ENCODE results near the gene ZBTB20. TPM values are rescaled to one million over a fixed set of nuclear protein-coding genes. Genes with fewer than 3 reads are reported as not detected.

ZBTB20 gene
- total and polyA plus RNA-seq, 2 donors (not counting 1 experiment from before 2014, with no cell fraction given): 4.0 to 123 TPM

DNA sequence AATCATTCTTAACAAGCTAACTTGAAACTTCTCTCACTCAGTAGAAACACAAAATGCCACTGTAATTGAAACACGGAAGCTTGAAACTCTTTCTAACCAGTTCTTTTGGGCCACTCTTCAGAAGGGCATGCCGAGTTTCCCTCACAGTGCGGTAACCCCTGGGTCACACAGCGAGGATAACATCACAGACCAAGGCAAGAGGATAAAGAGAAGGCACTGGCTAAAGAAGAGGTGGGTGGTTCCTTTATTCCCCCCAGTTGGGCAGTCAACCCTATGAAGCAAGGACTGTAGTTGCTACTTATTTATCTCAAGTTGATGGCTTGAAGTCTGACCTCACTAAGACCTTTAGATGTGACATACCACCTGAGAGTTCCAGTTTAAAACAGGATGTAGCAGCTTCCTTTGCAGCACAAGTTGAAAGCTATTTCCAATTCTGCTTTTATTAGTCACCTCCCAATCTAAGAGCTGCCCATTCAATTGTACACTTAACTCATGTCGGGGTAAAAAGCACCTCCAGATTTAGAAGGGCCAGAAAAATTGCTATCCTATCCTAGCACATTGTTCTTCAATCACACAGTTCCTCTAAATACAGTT lies 580.8 kb downstream of the ZBTB20 start:
- H3K27me3 Mint-ChIP-seq: no peaks in the 10 kb centered on the region
- ChIA-PET POLR2A (no interaction called here), CTCF (no interaction called here)
- Histone ChIP-seq H3K27ac (ENCODE audit: low read length in 2 of 2) (no peak overlapping the region), H3K4me3 (ENCODE audit: control extremely low read depth in 1 of 5, extremely low read depth in 1 of 5, insufficient read depth in 1 of 5, low read depth in 2 of 5, low read length in 4 of 5) (no peak overlapping the region), H4K20me1 (ENCODE audit: control insufficient read depth, insufficient read depth, low read length, poor library complexity, severe bottlenecking) (no peaks in the 10 kb centered on the region), H3K4me2 (replicated peaks; ENCODE audit: low read depth, low read length, poor library complexity, severe bottlenecking) (no peak overlapping the region), H2AFZ (ENCODE audit: insufficient read depth, low read depth, low read length, poor library complexity, severe bottlenecking) (no peak overlapping the region), H3K4me1 (ENCODE audit: control insufficient read depth in 2 of 2, insufficient read depth in 2 of 2, low read length in 2 of 2) (peaks cover 5 to 8% of the 10 kb centered on the region in 2 donors), H3K79me2 (ENCODE audit: control insufficient read depth, insufficient read depth, low read length) (no peaks in the 10 kb centered on the region), H3K9me3 (ENCODE audit: control extremely low read depth in 1 of 3, control insufficient read depth in 2 of 3, insufficient read depth in 1 of 3, low read length in 2 of 3) (no peaks in the 10 kb centered on the region), H3K9ac (ENCODE audit: low read length) (peak overlapping the region; percentile 11), H3K36me3 (replicated peaks in 1 of 2; ENCODE audit: control extremely low read depth in 1 of 2, control insufficient read depth in 1 of 2, extremely low read depth in 1 of 2, insufficient read depth in 2 of 2, low read length in 1 of 2) (no peaks in the 10 kb centered on the region), H3K27me3 (replicated peaks in 1 of 4; ENCODE audit: control extremely low read depth in 1 of 4, control insufficient read depth in 3 of 4, insufficient read depth in 4 of 4, low read length in 3 of 4) (no peaks in the 10 kb centered on the region)
- no peak overlapping the region for H3K4me3 Mint-ChIP-seq
- no peak overlapping the region for H3K27ac Mint-ChIP-seq
- 100% methylated on average over 4 of the region's 5 CpGs for WGBS (ENCODE audit: insufficient coverage)
- H3K9me3 Mint-ChIP-seq (ENCODE audit: insufficient read depth): no peaks in the 10 kb centered on the region
- DNase-seq: no peak
- TF ChIP-seq EZH2 (IDR thresholded peaks at IDR 0.05; ENCODE audit: borderline replicate concordance, insufficient read depth, low read depth, low read length, poor library complexity, severe bottlenecking): no peak
- TF ChIP-seq, protein P1, sequence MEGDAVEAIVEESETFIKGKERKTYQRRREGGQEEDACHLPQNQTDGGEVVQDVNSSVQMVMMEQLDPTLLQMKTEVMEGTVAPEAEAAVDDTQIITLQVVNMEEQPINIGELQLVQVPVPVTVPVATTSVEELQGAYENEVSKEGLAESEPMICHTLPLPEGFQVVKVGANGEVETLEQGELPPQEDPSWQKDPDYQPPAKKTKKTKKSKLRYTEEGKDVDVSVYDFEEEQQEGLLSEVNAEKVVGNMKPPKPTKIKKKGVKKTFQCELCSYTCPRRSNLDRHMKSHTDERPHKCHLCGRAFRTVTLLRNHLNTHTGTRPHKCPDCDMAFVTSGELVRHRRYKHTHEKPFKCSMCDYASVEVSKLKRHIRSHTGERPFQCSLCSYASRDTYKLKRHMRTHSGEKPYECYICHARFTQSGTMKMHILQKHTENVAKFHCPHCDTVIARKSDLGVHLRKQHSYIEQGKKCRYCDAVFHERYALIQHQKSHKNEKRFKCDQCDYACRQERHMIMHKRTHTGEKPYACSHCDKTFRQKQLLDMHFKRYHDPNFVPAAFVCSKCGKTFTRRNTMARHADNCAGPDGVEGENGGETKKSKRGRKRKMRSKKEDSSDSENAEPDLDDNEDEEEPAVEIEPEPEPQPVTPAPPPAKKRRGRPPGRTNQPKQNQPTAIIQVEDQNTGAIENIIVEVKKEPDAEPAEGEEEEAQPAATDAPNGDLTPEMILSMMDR (IDR thresholded peaks at IDR 0.05): no peak
- intact Hi-C loops (cut with micrococcal nuclease): no loop called here
- ATAC-seq (ENCODE audit: low read depth): no peak
- H3K4me1 Mint-ChIP-seq: peaks cover 18% of the 10 kb centered on the region

DNA sequence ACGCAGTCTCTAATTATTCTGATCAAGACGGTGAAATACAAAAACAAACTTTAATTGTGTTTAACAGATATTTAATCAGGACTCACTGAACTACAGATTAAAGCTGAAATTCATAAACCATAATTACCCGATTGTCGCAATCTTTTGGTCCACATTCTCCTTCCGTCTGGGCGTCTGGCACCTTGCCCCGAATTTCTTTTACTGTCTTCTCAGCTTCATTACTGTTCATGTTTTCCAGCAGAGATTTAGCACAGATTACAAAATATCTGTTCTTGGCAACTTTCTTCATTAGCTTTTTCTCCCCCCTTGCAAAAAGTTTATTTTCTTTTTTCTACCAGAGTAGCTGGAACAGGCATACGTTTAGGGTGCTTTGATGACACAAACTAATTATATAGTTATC lies 581.9 kb downstream of the ZBTB20 start:
- H3K9me3 Mint-ChIP-seq (ENCODE audit: insufficient read depth): no peaks in the 10 kb centered on the region
- no peaks in the 10 kb centered on the region for H3K27me3 Mint-ChIP-seq
- no peak for TF ChIP-seq EZH2 (IDR thresholded peaks at IDR 0.05; ENCODE audit: borderline replicate concordance, insufficient read depth, low read depth, low read length, poor library complexity, severe bottlenecking)
- TF ChIP-seq, protein P1 (IDR thresholded peaks at IDR 0.05): no peak
- H3K4me3 Mint-ChIP-seq: no peak overlapping the region
- no peaks in the 10 kb centered on the region for H4K20me1 ChIP-seq (ENCODE audit: control insufficient read depth, insufficient read depth, low read length, poor library complexity, severe bottlenecking)
- no peak for ATAC-seq (ENCODE audit: low read depth)
- intact Hi-C loops (cut with micrococcal nuclease): no loop called here
- H3K9ac ChIP-seq (ENCODE audit: low read length): no peak overlapping the region
- H3K4me2 ChIP-seq (replicated peaks; ENCODE audit: low read depth, low read length, poor library complexity, severe bottlenecking): no peak overlapping the region
- ChIA-PET CTCF (no interaction called here), POLR2A (no interaction called here)
- H3K36me3 ChIP-seq (replicated peaks in 1 of 2; ENCODE audit: control extremely low read depth in 1 of 2, control insufficient read depth in 1 of 2, extremely low read depth in 1 of 2, insufficient read depth in 2 of 2, low read length in 1 of 2): no peaks in the 10 kb centered on the region
- H3K27ac Mint-ChIP-seq: no peak overlapping the region
- H3K4me1 ChIP-seq (ENCODE audit: control insufficient read depth in 2 of 2, insufficient read depth in 2 of 2, low read length in 2 of 2): peaks cover 5 to 8% of the 10 kb centered on the region in 2 donors
- no peak overlapping the region for H3K4me3 ChIP-seq (ENCODE audit: control extremely low read depth in 1 of 5, extremely low read depth in 1 of 5, insufficient read depth in 1 of 5, low read depth in 2 of 5, low read length in 4 of 5)
- H3K27me3 ChIP-seq (replicated peaks in 1 of 4; ENCODE audit: control extremely low read depth in 1 of 4, control insufficient read depth in 3 of 4, insufficient read depth in 4 of 4, low read length in 3 of 4): no peaks in the 10 kb centered on the region
- H3K4me1 Mint-ChIP-seq: peaks cover 18% of the 10 kb centered on the region
- no peak for DNase-seq
- no peak overlapping the region for H3K27ac ChIP-seq (ENCODE audit: low read length in 2 of 2)
- H3K79me2 ChIP-seq (ENCODE audit: control insufficient read depth, insufficient read depth, low read length): no peaks in the 10 kb centered on the region
- no peaks in the 10 kb centered on the region for H3K9me3 ChIP-seq (ENCODE audit: control extremely low read depth in 1 of 3, control insufficient read depth in 2 of 3, insufficient read depth in 1 of 3, low read length in 2 of 3)
- 98% methylated on average over 5 of the region's 8 CpGs for WGBS (ENCODE audit: insufficient coverage)
- H2AFZ ChIP-seq (ENCODE audit: insufficient read depth, low read depth, low read length, poor library complexity, severe bottlenecking): no peak overlapping the region

All from B cell (primary cell).